Gastroesophageal sphincter (tissue), 4 donors: ENCODE measurements around the gene NFKBIL1. TPM values are rescaled to one million over a fixed set of nuclear protein-coding genes. Genes with fewer than 3 reads are reported as not detected.
A peak's percentile ranks its signal among the peaks of the same experiment; 100 is the strongest.

Experiments used
- ATAC-seq: fragments of 150-250 bp; one replicate; pipeline ENCODE4 v1.9.1; 2016; ENCODE audit warnings: mild to moderate bottlenecking, moderate library complexity
- H3K27ac ChIP-seq, 4 donors: fragments of 200-600 bp; sonication (generic) in 3 of 4; 1 replicate in 3 of 4; 2 replicates in 1 of 4; pipeline ENCODE4 v1.5.1; 2016 to 2019
- H3K27me3 ChIP-seq: fragments of 200-600 bp; sonication (generic); one replicate; pipeline ENCODE4 v1.5.1; 2019
- H3K36me3 ChIP-seq, 2 donors: fragments of 200-600 bp; sonication (generic); one replicate each; pipeline ENCODE4 v1.5.1; 2019; ENCODE audit warnings: control low read depth in 1 of 2
- H3K4me1 ChIP-seq, 3 donors: fragments of 200-600 bp; sonication (generic); 1 replicate in 2 of 3; 2 replicates in 1 of 3; pipeline ENCODE4 v1.5.1; 2016 to 2019; ENCODE audit warnings: control low read depth in 2 of 3
- H3K4me3 ChIP-seq, 2 donors: fragments of 200-600 bp; sonication (generic); one replicate each; pipeline ENCODE4 v1.5.1; 2019; ENCODE audit warnings: mild to moderate bottlenecking in 1 of 2, moderate library complexity in 1 of 2
- H3K9me3 ChIP-seq, 3 donors: fragments of 200-600 bp; sonication (generic); one replicate each; pipeline ENCODE4 v1.5.1; 2017 to 2019; ENCODE audit warnings: control low read depth in 2 of 3
- EP300 ChIP-seq: sonication (generic); formaldehyde crosslinking; IDR thresholded peaks from one replicate; pipeline ENCODE4 v1.6.1; 2017; ENCODE audit warnings: antibody characterized with exemption, mild to moderate bottlenecking
- POLR2A ChIP-seq, 2 donors: fragments of 450-650 bp; IDR thresholded peaks; one replicate each; pipeline ENCODE4 v1.6.1; 2017; ENCODE audit warnings: antibody characterized with exemption in 2 of 2, mild to moderate bottlenecking in 2 of 2, moderate library complexity in 1 of 2
- POLR2AphosphoS5 ChIP-seq: sonication (generic); formaldehyde crosslinking; IDR thresholded peaks from one replicate; pipeline ENCODE4 v1.6.1; 2017; ENCODE audit warnings: antibody characterized with exemption
- WGBS, 2 donors: methylation state at CpG; one replicate each; pipeline ENCODE4 v1.1.5; 2018; ENCODE audit warnings: low coverage in 1 of 2; 5-methylcytosine and 5-hydroxymethylcytosine counted together
- total RNA-seq, 4 donors: library from RNA; depleted of rRNA; stranded (reverse); fragments of >200 nt; gene quantifications; one replicate each; pipeline ENCODE4 v1.1.0, GENCODE V29; 2016
- TF ChIP-seq, protein P1 (sequence below), 4 experiments: fragments of 200-600 bp in 2 of 4; fragments of 450-650 bp in 2 of 4; sonication (generic) in 1 of 4; IDR thresholded peaks; one replicate each; pipeline ENCODE4 v1.5.1; 2017 to 2019; ENCODE audit warnings: antibody characterized with exemption in 4 of 4, mild to moderate bottlenecking in 2 of 4, moderate library complexity in 2 of 4

Gene NFKBIL1
- total RNA-seq, 4 donors from 2014 or later: 21.3 to 44.2 (median 28.5) TPM

DNA sequence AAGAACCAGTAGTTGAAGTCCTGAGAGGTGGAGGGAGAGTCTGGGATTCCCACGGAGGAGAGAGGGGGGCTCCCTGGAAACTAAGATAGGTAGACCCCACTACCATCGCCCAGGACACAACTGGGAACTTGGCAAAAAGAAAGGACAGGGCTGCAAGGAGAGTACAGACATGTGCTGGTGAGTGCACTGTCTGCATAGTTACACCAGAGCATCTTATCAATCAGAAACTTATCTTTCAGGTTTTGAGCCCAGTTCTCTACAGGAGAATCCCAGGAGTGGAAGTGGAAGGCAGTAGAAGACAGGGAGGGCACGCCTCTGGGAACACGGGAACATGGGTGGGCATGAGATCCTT is 12.2 kb downstream of the NFKBIL1 start:
- no peaks in the 10 kb centered on the region for H3K9me3 ChIP-seq
- H3K36me3 ChIP-seq: peaks cover 0 to 66% of the 10 kb centered on the region in 2 donors
- no peak for ATAC-seq
- H3K4me1 ChIP-seq: peaks cover 0 to 39% (median 0%) of the 10 kb centered on the region in 3 donors
- WGBS, 2 donors: 50 to 60% methylated on average over 2 to 3 of the region's 4 CpGs
- peak overlapping the region in 3 of 4 donors; percentile 48 to 64 (median 56) for H3K27ac ChIP-seq
- H3K27me3 ChIP-seq: no peaks in the 10 kb centered on the region
- TF ChIP-seq EP300 (no peak), POLR2AphosphoS5 (no peak), POLR2A (IDR thresholded peaks at IDR 0.05) (no peak)
- TF ChIP-seq, protein P1, sequence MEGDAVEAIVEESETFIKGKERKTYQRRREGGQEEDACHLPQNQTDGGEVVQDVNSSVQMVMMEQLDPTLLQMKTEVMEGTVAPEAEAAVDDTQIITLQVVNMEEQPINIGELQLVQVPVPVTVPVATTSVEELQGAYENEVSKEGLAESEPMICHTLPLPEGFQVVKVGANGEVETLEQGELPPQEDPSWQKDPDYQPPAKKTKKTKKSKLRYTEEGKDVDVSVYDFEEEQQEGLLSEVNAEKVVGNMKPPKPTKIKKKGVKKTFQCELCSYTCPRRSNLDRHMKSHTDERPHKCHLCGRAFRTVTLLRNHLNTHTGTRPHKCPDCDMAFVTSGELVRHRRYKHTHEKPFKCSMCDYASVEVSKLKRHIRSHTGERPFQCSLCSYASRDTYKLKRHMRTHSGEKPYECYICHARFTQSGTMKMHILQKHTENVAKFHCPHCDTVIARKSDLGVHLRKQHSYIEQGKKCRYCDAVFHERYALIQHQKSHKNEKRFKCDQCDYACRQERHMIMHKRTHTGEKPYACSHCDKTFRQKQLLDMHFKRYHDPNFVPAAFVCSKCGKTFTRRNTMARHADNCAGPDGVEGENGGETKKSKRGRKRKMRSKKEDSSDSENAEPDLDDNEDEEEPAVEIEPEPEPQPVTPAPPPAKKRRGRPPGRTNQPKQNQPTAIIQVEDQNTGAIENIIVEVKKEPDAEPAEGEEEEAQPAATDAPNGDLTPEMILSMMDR (IDR thresholded peaks at IDR 0.05): no peak
- H3K4me3 ChIP-seq: no peak overlapping the region

DNA sequence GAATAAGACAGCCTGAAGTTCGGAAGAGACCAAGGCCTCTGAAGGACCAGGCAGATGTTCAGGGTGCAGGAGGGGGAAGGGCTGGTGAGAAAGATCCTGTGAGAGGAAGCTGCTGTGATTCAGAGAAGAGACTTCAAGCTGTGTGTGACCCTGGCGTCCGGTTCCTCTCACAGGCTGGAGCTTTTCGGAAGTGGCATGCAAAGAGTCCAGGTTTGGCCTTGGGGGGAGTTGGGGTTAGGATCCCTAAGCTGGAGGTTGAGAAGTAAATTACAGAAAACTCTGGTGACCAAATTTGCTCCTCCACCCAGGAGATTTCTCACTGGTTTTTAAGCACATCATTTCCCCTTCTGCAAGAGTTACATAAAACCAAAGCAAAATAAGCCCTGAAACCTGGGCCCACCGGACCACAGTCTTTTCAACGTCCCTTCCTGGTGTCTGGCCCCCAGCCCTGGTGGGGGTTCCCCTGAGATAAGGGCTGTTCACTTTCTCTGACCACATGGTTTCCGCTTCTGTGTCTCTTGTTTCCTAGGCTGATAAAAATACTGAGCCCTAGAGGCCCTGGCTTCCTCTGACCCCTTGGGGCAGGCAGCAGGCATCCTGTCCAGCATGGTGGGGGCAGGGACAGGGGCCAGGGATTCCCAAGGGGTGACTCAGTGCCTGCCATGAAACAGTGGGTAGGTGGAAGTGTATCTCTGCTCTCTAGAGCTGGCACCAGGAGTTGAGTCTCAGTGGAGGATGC is 12.7 kb downstream of the NFKBIL1 start:
- 66 to 79% methylated on average over 6 to 7 of the region's 7 CpGs for WGBS, 2 donors
- TF ChIP-seq POLR2A (IDR thresholded peaks at IDR 0.05) (no peak), POLR2AphosphoS5 (peak; percentile 65)

DNA sequence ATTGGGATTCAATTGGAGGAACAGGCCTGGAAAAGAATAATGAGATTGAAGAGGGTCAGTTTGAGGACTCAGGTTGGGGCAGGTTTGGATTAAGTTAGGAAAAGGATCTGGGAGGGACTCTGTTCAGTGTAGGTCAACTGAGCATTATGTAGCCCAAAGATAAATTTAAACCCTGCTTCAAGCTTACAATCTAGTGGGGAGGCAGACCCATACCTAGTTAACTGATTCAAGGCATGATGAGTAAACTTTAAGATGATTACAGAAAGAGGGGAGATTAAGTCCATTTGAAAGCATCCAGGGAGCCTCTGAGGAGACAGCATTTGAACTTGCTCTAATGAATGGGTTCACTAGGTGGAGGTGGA is 13.3 kb downstream of the NFKBIL1 start:
- no peak for ATAC-seq
- H3K27ac ChIP-seq: peak overlapping the region in 3 of 4 donors; percentile 48 to 64 (median 56)

More for the DNA sequence above, 12.7 kb downstream of the NFKBIL1 start:
- Histone ChIP-seq H3K9me3 (no peaks in the 10 kb centered on the region), H3K27ac (peak overlapping the region in 3 of 4 donors; percentile 48 to 64 (median 56)), H3K4me1 (peaks cover 0 to 39% (median 0%) of the 10 kb centered on the region in 3 donors), H3K27me3 (no peaks in the 10 kb centered on the region), H3K36me3 (peaks cover 0 to 62% of the 10 kb centered on the region in 2 donors), H3K4me3 (no peak overlapping the region)
- peak; percentile 70 for ATAC-seq

DNA sequence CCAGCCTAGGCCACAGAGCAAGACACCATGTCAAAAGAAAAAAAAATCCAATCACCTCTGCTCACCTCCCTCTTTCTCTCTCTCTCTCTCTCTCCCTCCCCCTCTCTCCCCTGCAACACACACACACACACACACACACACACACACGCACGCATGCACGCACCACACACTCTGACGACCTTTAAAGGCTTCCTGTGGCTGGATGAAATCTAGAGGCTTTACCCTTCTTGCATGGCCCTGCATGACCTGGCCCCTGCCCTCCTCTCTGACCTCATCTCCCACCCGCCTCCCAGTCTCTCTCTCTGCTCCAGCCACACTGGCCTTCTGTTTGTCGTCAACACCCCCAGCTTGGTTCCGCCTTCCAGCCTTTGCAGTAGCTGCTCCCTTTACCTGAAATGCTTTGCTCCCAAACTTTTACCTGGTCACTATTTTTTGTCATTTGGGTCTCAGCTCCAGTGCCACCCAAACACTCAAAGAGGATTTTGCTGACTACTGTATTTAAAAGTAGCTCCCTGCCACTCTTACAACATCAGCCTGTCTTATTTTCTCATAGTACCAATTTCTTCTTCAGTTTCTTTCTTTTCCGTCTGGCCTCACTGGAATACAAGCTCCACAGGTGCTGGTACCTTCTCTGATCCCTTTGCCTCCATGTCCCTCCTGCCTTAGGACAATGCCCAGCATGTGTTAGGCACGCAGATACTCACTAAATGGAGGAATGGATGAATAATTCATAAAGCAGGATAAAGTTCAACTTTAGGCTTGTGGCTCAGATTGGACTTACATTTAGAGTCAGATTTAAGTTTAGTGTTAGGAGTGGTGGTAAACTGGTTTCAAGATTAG is 20.3 kb downstream of the NFKBIL1 start:
- Histone ChIP-seq H3K9me3 (no peaks in the 10 kb centered on the region), H3K36me3 (no peaks in the 10 kb centered on the region), H3K4me1 (no peaks in the 10 kb centered on the region), H3K27ac (no peak overlapping the region), H3K27me3 (peaks cover 50% of the 10 kb centered on the region), H3K4me3 (no peak overlapping the region)
- WGBS, 2 donors: 31 to 35% methylated on average over 6 to 7 of the region's 9 CpGs
- ATAC-seq: no peak
- TF ChIP-seq EP300 (no peak), POLR2A (IDR thresholded peaks at IDR 0.05) (no peak), POLR2AphosphoS5 (no peak)
- TF ChIP-seq, protein P1 (IDR thresholded peaks at IDR 0.05): no peak

More for the DNA sequence above, 13.3 kb downstream of the NFKBIL1 start:
- Histone ChIP-seq H3K4me3 (no peak overlapping the region), H3K36me3 (peaks cover 0 to 57% of the 10 kb centered on the region in 2 donors), H3K27me3 (no peaks in the 10 kb centered on the region), H3K4me1 (peaks cover 0 to 39% (median 0%) of the 10 kb centered on the region in 3 donors), H3K9me3 (no peaks in the 10 kb centered on the region)
- no peak for TF ChIP-seq POLR2AphosphoS5
- TF ChIP-seq EP300: no peak
- no peak for TF ChIP-seq POLR2A (IDR thresholded peaks at IDR 0.05)
- TF ChIP-seq, protein P1 (IDR thresholded peaks at IDR 0.05): no peak

DNA sequence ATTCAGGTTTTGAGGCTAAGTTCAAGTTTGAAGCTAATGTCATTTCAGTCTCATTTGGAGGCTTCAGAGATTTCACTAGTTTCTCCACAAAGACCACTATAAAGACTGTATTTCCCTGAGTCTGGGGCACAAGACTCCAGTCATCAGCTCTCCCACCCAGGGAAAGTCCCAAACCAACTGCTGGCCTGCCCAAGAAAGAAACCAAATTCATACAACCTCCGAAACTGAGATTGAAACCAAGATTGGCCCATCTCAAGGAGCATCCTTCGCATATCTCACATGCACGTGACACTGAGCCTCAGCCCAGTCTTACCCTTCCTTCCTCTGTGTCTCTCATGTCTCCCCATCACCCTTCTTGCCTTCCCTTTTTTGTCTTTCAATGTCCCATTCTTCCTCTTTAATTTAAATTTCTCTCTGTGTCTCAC is 21.1 kb downstream of the NFKBIL1 start:
- Histone ChIP-seq H3K9me3 (no peaks in the 10 kb centered on the region), H3K4me1 (no peaks in the 10 kb centered on the region), H3K27me3 (peaks cover 55% of the 10 kb centered on the region), H3K27ac (no peak overlapping the region), H3K4me3 (no peak overlapping the region), H3K36me3 (no peaks in the 10 kb centered on the region)
- TF ChIP-seq POLR2AphosphoS5: no peak
- TF ChIP-seq, protein P1 (IDR thresholded peaks at IDR 0.05): no peak
- TF ChIP-seq POLR2A (IDR thresholded peaks at IDR 0.05): no peak
- TF ChIP-seq EP300: no peak
- ATAC-seq: no peak
- WGBS, 2 donors: 71 to 77% methylated on average over 3 of the region's 3 CpGs
